ENCODE data around the gene PHACTR1.

- no peak for TF ChIP-seq CTCF (conservative IDR thresholded peaks at IDR 0.05; ENCODE audit: low read depth, low read length)
- TF ChIP-seq CEBPB (IDR thresholded peaks at IDR 0.05; ENCODE audit: low read depth, low read length), result no peak
- TF ChIP-seq POLR2A (IDR thresholded peaks at IDR 0.05; ENCODE audit: low read depth, low read length), result no peak
- TF ChIP-seq RAD21 (IDR thresholded peaks at IDR 0.05; ENCODE audit: low read length), result no peak
- TF ChIP-seq MXI1 (IDR thresholded peaks at IDR 0.05; ENCODE audit: borderline replicate concordance, low read depth, low read length), result no peak
- no peak for TF ChIP-seq MAFK (IDR thresholded peaks at IDR 0.05; ENCODE audit: low read depth, low read length)
These were observed 83.6 kb downstream of the PHACTR1 start for GRCh38 chr6:12800120-12800519.
